SK-N-MC (cell line): Measurements from ENCODE around the gene FBXL13.

Source experiments
- EZH2 ChIP-seq: fragments of 200-600 bp; sonication (generic); IDR thresholded peaks from one replicate; pipeline ENCODE4 v1.6.1; 2017; ENCODE audit warnings: antibody characterized with exemption
- POLR2AphosphoS5 ChIP-seq: IDR thresholded peaks from 2 replicates; pipeline ENCODE4 v1.6.1; 2012; ENCODE audit warnings: mild to moderate bottlenecking, low read depth, low read length, borderline replicate concordance

DNA sequence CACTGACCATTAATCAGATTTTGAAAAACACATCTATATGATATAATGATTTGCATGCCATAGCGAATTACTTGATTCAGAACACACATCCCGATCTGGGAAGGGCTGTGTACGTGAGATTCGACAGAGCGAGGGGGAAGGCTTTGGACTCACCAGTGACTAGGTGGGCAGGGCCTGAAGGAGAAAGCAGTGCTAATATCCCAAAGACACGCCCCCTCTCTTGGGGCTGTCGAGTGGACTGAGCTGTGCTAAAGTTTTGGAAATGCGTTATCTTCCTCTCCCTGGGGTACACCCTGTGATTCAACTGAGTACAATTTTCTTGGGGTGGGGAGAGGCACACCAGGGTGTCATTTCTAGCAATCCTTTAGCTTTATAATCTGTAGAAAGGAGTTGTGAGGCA lies 160.0 kb downstream of the FBXL13 start:
- no peak for TF ChIP-seq POLR2AphosphoS5
- no peak for TF ChIP-seq EZH2
